ENCODE measurements around the gene RASIP1. TPM values are rescaled to one million over a fixed set of nuclear protein-coding genes. Genes with fewer than 3 reads are reported as not detected.

The RASIP1 gene
- total and polyA plus RNA-seq, 7 donors, result 3.9 to 9.7 (median 7.0) TPM

- DNase-seq (no peak), ATAC-seq (no peak)
- no peak overlapping the region for H3K4me3 ChIP-seq
- no peaks in the 10 kb centered on the region for H3K9me3 ChIP-seq
- H3K27me3 ChIP-seq (ENCODE audit: insufficient read depth in 3 of 3, low read length in 2 of 3), result no peaks in the 10 kb centered on the region
- intact Hi-C loops (cut with DNase I), result loop anchor here in 1 of 2 donors (5.0 kb wide), 1 partner anchor 58 kb away; no protein-coding TSS in a partner anchor
- H3K27ac ChIP-seq, result no peak overlapping the region
- H3K36me3 ChIP-seq (ENCODE audit: insufficient read depth in 1 of 2, low read depth in 1 of 2), result peaks cover 0 to 6% of the 10 kb centered on the region in 2 donors
- H3K4me1 ChIP-seq, result peaks cover 5% of the 10 kb centered on the region
- TF ChIP-seq CTCF (IDR thresholded peaks at IDR 0.05), result no peak
- 63 to 70% (median 68%) methylated on average over 36 to 38 of the region's 38 CpGs for WGBS, 3 donors
These were observed 5.3 kb downstream of the RASIP1 start for GRCh38 chr19:48735031-48735615.

- H3K36me3 ChIP-seq (ENCODE audit: insufficient read depth in 1 of 2, low read depth in 1 of 2), result peaks cover 0 to 6% of the 10 kb centered on the region in 2 donors
- WGBS, 3 donors, result 96 to 97% (median 97%) methylated on average over 6 to 9 of the region's 9 CpGs
These were observed 5.8 kb downstream of the RASIP1 start for GRCh38 chr19:48734625-48735024.

GRCh38 chr19:48731452-48731851, 9.0 kb downstream of the RASIP1 start:
- TF ChIP-seq CTCF (IDR thresholded peaks at IDR 0.05), result no peak
- intact Hi-C loops (cut with DNase I), result no loop called here
- Histone ChIP-seq H3K27ac (no peak overlapping the region), H3K9me3 (no peaks in the 10 kb centered on the region), H3K27me3 (ENCODE audit: insufficient read depth in 3 of 3, low read length in 2 of 3) (no peaks in the 10 kb centered on the region), H3K36me3 (ENCODE audit: insufficient read depth in 1 of 2, low read depth in 1 of 2) (peaks cover 0 to 6% of the 10 kb centered on the region in 2 donors), H3K4me3 (no peak overlapping the region), H3K4me1 (no peaks in the 10 kb centered on the region)
- DNase-seq, result no peak
- 89 to 91% (median 90%) methylated on average over 4 of the region's 4 CpGs for WGBS, 3 donors
- no peak for ATAC-seq

More at GRCh38 chr19:48734625-48735024, 5.8 kb downstream of the RASIP1 start:
- intact Hi-C loops (cut with DNase I), result loop anchor here in 1 of 2 donors (5.0 kb wide), 1 partner anchor 57 kb away; no protein-coding TSS in a partner anchor
- no peak overlapping the region for H3K27ac ChIP-seq
- H3K27me3 ChIP-seq (ENCODE audit: insufficient read depth in 3 of 3, low read length in 2 of 3), result no peaks in the 10 kb centered on the region
- no peak for TF ChIP-seq CTCF (IDR thresholded peaks at IDR 0.05)
- H3K4me3 ChIP-seq, result no peak overlapping the region
- ATAC-seq, result no peak
- DNase-seq, result no peak
- no peaks in the 10 kb centered on the region for H3K9me3 ChIP-seq
- peaks cover 5% of the 10 kb centered on the region for H3K4me1 ChIP-seq

- TF ChIP-seq CTCF (IDR thresholded peaks at IDR 0.05), result no peak
- ATAC-seq, result no peak
- intact Hi-C loops (cut with DNase I), result no loop called here
These were observed 11.3 kb downstream of the RASIP1 start for GRCh38 chr19:48728911-48729664.

More at GRCh38 chr19:48728911-48729664, 11.3 kb downstream of the RASIP1 start:
- peaks cover 5% of the 10 kb centered on the region for H3K4me1 ChIP-seq
- H3K27me3 ChIP-seq (ENCODE audit: insufficient read depth in 3 of 3, low read length in 2 of 3), result no peaks in the 10 kb centered on the region
- H3K36me3 ChIP-seq (ENCODE audit: insufficient read depth in 1 of 2, low read depth in 1 of 2), result no peaks in the 10 kb centered on the region
- H3K4me3 ChIP-seq, result no peak overlapping the region
- 72 to 82% (median 76%) methylated on average over 72 to 77 of the region's 77 CpGs for WGBS, 3 donors
- DNase-seq, result no peak
- H3K9me3 ChIP-seq, result no peaks in the 10 kb centered on the region
- H3K27ac ChIP-seq, result no peak overlapping the region
